Measurements from ENCODE around the gene PAXX. TPM values are rescaled to one million over a fixed set of nuclear protein-coding genes. Genes with fewer than 3 reads are reported as not detected.
A peak's percentile ranks its signal among the peaks of the same experiment; 100 is the strongest.

Gene PAXX
- total and polyA plus RNA-seq, 9 donors: 1.1 to 48.9 (median 37.5) TPM

DNA sequence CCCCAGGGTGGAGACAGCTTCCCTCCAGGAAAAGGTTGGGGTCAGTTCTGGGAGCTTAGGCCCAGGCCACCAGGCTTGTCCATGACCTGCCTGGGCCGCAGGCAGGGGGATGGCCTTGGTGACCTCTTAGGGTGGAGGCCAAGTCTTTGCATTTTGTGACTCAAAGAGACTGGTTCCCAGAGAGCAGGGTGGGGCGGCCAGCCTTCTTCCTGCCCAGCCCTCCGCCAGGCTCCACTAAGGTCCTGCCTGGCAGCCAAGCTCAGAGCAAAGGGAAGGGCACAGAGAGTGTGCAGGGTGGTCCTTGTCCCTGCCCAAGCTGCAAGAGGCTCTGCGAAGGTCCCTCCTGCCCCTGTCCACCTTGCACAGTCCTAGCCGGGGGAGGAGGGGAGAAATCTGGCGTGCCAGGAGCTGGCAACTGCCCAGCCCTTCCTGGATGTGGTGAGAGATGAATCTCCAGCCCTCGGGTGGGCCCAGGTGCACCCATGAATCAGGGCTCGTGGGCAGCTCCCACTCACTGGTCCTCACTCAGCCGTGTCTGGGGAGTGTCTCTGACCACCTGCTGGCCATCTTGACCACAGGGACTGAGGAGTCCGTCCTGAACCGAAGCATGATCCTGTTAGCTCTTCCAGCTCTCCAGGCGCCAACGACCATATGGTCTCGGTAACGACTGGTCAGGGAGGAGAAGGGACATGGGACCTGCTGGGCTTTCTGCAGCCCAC is 17.2 kb upstream of the PAXX start:
- Histone ChIP-seq H3K27me3 (no peaks in the 10 kb centered on the region), H3K9me3 (no peaks in the 10 kb centered on the region), H3K36me3 (no peaks in the 10 kb centered on the region), H3K4me3 (no peak overlapping the region), H3K4me1 (ENCODE audit: insufficient read depth) (peaks cover 6% of the 10 kb centered on the region), H3K27ac (no peak overlapping the region)
- intact Hi-C loops (cut with DNase I): no loop called here
- DNase-seq: no peak
- TF ChIP-seq POLR2A (IDR thresholded peaks at IDR 0.05): no peak
- TF ChIP-seq EP300 (IDR thresholded peaks at IDR 0.05): no peak
- TF ChIP-seq, protein P1, sequence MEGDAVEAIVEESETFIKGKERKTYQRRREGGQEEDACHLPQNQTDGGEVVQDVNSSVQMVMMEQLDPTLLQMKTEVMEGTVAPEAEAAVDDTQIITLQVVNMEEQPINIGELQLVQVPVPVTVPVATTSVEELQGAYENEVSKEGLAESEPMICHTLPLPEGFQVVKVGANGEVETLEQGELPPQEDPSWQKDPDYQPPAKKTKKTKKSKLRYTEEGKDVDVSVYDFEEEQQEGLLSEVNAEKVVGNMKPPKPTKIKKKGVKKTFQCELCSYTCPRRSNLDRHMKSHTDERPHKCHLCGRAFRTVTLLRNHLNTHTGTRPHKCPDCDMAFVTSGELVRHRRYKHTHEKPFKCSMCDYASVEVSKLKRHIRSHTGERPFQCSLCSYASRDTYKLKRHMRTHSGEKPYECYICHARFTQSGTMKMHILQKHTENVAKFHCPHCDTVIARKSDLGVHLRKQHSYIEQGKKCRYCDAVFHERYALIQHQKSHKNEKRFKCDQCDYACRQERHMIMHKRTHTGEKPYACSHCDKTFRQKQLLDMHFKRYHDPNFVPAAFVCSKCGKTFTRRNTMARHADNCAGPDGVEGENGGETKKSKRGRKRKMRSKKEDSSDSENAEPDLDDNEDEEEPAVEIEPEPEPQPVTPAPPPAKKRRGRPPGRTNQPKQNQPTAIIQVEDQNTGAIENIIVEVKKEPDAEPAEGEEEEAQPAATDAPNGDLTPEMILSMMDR (IDR thresholded peaks at IDR 0.05): no peak
- 54 to 69% (median 66%) methylated on average over 15 of the region's 15 CpGs for WGBS, 3 donors

DNA sequence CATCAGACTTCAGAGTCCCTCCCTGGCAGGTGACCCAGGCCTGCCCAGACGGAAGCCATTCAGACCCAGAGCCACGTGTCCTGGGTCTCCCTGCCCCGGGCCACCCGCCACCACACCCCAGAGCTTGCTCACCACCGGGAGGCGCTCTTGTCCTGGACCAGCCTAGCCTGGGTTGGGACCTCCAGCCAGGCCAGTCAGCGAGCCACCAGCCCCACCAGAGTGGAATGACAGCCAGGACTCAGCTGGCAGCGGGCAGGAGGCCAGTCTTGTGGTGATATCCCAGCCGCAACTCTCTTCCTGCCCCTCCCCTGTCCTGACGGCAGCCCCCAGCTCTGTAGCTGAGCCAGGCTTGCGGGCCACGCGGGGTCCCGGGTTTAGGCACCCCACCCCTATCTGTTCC is 16.6 kb upstream of the PAXX start:
- H3K4me1 ChIP-seq (ENCODE audit: insufficient read depth): peaks cover 6% of the 10 kb centered on the region
- no peaks in the 10 kb centered on the region for H3K9me3 ChIP-seq
- no peak for TF ChIP-seq POLR2A (IDR thresholded peaks at IDR 0.05)
- TF ChIP-seq, protein P1 (IDR thresholded peaks at IDR 0.05): no peak
- no peak for TF ChIP-seq EP300 (IDR thresholded peaks at IDR 0.05)
- intact Hi-C loops (cut with DNase I): no loop called here
- H3K36me3 ChIP-seq: no peaks in the 10 kb centered on the region
- no peak for DNase-seq
- no peak overlapping the region for H3K27ac ChIP-seq
- H3K27me3 ChIP-seq: no peaks in the 10 kb centered on the region
- H3K4me3 ChIP-seq: no peak overlapping the region
- WGBS, 3 donors: 63 to 76% (median 76%) methylated on average over 8 to 14 of the region's 14 CpGs

DNA sequence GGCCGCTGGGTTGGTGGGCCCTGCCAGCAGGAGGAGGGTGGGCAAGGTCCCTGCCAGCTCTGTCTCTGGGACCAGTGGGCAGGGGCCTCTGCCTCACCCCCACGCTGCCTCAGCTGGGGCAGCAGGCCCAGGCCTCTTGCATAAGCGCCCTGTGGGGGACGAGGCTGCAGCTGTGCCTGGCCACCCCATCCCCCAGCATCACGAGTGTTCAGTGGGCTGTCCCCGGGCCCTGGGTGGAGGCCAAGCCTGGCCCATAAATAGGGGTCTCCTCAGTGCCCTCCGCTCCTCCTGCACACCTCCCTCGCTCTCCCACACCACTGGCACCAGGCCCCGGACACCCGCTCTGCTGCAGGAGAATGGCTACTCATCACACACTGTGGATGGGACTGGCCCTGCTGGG is 15.0 kb upstream of the PAXX start, which contains the start of gene PTGDS:
Gene PTGDS (plus strand): TSS at position 282 of the 400 bp plus-strand sequence. CDS start 75 bp downstream, at position 357.
- peak in 3 of 5 donors; percentile 40 to 75 (median 53) for DNase-seq
- intact Hi-C loops (cut with DNase I): no loop called here
- Histone ChIP-seq H3K36me3 (no peaks in the 10 kb centered on the region), H3K4me1 (ENCODE audit: insufficient read depth) (peaks cover 6% of the 10 kb centered on the region), H3K27ac (no peak within 1 kb of the TSS), H3K4me3 (peak within 1 kb of the TSS; percentile 34), H3K9me3 (no peaks in the 10 kb centered on the region), H3K27me3 (no peaks in the 10 kb centered on the region)
- no peak for TF ChIP-seq POLR2A (IDR thresholded peaks at IDR 0.05)
- 44 to 62% (median 52%) methylated on average over 8 to 10 of the region's 10 CpGs for WGBS, 3 donors

DNA sequence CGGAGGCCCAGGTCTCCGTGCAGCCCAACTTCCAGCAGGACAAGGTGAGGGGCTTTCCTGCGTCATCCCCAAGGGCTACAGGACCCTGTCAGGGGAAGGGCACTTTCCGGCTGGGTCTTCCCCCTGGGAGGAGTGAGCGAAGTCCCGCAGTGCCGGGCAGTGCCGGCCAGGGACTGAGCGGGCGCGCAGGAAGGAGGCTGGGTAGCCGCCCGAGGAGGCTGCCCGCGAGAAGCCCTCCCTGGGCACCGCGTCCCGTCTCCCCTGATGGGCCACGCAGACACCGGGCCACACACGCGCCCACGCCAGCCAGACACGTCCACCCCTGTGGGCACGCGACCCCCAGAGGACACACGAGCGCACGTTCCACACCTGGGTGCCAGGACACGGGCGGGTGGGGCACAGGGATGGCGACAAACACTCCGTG is 14.6 kb upstream of the PAXX start:
- Histone ChIP-seq H3K9me3 (no peaks in the 10 kb centered on the region), H3K36me3 (no peaks in the 10 kb centered on the region), H3K27me3 (no peaks in the 10 kb centered on the region), H3K4me3 (peak overlapping the region; percentile 34), H3K4me1 (ENCODE audit: insufficient read depth) (peaks cover 6% of the 10 kb centered on the region), H3K27ac (no peak overlapping the region)
- DNase-seq: no peak
- intact Hi-C loops (cut with DNase I): no loop called here
- WGBS, 3 donors: 6 to 9% (median 9%) methylated on average over 21 to 33 of the region's 33 CpGs
- TF ChIP-seq EP300 (IDR thresholded peaks at IDR 0.05) (no peak), POLR2A (IDR thresholded peaks at IDR 0.05) (no peak)
- TF ChIP-seq, protein P1 (IDR thresholded peaks at IDR 0.05): no peak
